GM12874 (cell line): Measurements from ENCODE around the gene CTR9.

Source experiments
- TF ChIP-seq, protein P1 (sequence below): IDR thresholded peaks from 2 replicates; pipeline ENCODE4 v1.5.1; 2011; ENCODE audit warnings: low read depth, mild to moderate bottlenecking, control low read depth, low read length, moderate library complexity; ENCODE audit not compliant: insufficient read depth

The CTR9 gene

DNA sequence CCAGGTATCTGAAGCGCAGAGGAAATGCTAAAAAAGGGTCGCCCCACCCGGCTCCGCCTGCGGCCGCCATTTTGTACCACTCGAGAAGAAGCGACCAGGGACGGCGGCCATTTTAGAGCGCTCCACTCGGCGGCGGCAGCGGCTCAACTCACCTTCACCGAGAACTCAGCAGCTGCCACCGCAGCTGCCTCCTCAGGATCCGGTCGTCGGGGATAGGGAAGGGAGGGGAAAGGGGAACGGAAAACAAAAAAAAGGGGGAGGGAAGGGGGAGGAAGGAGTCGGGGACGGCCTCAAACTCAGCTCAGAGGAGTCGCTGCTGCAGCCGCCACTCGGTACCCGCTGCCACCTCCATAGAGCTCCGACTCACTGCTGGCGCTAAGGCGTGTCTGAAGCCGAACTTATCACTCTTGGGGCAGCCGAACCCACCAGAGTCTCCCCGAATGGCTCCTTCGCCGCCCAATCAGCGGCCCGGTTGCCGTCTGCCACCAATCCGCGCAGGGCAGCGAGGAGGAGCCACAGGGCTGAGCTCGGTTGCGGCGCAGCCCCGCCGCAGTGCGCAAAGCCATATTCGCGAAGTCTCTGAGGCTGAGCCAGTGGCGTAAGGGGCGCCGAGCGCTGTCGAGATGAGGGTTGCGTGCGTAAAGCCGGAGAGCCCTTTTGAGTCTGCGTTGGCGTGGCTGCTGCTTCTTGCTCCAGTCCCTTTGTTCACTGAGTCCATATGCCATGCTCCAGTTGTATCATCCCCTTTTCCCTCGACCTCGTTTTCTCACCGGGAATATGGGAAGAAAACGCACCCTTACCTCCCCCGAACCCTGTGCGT lies 57.7 kb downstream of the CTR9 start, which contains the start of gene EIF4G2:
Gene EIF4G2 (minus strand): TSS at position 374 of the 820 bp plus-strand sequence.
- TF ChIP-seq, protein P1, sequence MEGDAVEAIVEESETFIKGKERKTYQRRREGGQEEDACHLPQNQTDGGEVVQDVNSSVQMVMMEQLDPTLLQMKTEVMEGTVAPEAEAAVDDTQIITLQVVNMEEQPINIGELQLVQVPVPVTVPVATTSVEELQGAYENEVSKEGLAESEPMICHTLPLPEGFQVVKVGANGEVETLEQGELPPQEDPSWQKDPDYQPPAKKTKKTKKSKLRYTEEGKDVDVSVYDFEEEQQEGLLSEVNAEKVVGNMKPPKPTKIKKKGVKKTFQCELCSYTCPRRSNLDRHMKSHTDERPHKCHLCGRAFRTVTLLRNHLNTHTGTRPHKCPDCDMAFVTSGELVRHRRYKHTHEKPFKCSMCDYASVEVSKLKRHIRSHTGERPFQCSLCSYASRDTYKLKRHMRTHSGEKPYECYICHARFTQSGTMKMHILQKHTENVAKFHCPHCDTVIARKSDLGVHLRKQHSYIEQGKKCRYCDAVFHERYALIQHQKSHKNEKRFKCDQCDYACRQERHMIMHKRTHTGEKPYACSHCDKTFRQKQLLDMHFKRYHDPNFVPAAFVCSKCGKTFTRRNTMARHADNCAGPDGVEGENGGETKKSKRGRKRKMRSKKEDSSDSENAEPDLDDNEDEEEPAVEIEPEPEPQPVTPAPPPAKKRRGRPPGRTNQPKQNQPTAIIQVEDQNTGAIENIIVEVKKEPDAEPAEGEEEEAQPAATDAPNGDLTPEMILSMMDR = no peak

DNA sequence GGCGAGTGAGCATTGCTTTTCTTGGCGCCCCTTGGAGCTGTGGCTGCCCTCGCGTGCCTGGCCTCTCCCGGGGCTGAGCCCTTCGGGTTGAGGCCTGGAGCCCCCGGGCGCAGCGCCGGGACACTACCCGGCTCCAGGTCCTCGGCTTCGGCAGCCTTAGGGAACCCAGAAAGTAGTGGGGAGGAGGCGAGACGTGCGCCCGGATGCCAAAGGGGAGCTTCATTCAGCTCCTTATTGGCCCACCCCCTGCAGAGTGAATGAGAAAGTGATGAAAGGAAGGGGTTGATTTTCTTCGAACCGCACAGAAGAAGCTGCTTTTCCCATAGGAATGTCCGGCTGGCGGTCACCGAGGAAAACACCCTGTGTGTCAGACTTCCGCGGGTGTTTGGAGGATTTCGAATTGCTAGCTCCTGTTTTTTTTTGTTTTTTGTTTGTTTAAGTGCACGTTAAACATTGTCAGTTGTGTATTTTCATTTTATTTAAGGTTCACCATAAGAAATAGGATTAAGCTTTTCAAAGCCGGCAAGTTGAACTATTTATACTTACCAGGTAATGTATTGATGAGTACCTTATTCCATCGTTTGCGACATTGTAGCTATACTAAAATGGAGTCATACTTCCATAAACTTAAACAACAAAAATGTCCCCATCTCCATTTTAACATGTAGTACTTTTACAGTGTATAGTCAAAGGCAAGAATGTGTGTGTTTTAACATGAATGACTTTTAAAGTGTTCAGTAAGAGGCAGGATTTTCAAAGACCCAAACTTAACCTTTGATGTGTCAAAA lies 58.5 kb downstream of the CTR9 start:
- TF ChIP-seq, protein P1 = no peak

DNA sequence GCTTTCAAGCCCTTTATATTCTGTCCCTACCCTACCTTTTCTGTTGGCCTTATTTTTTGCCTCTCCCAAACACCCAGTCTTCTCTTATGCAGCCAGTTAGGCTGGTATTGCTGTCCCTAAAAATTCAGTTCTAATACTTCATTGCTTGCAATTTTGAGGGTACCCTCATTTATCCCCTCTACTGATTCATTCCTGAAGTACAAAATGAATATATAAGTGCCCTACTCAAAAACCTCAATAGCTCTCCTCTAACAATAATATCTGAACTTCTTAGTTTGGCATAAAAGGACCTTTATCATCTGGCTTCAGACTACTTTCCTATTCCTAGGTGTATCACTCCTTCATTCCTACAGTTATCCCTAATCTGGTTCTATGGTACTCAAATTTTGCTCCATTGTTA lies 62.9 kb downstream of the CTR9 start:
- TF ChIP-seq, protein P1 = no peak

DNA sequence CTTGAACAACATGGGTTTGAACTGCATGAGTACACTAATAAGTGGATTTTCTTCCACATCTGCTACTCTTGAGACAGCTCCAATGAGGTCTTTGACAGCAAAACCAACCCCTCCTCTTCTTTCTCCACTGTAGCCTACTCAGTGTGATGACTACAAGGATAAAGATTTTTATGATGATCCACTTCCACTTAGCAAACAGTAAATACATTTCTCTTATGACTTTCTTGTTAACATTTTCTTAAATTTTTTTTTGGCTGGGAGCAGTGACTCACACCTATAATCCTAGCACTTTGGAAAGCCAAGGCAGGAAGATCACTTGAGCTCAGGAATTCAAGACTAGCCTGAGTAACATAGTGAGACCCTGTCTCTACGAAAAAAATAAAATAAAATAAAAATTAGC lies 67.5 kb downstream of the CTR9 start:
- TF ChIP-seq, protein P1 = no peak

DNA sequence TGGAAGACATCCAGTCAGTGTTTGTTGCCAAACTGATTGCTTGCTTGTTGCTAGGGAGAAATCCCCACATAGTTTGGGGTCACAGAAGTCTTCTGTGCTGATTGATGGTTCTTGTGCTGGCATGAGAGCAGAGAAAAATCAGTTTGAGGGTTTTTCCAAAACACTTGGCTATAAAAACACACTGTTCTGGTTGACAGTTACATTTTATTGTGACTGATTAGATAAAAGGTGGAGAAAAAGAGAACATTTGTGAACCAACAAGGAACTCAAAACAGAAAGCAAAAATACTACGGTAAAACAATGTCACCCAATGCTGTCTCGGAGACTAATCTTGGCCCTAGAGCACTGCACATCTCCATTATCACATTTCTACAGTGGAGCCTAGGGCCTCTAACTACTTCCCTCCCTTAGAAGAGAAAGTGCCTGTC lies 72.1 kb downstream of the CTR9 start:
- TF ChIP-seq, protein P1 = no peak

DNA sequence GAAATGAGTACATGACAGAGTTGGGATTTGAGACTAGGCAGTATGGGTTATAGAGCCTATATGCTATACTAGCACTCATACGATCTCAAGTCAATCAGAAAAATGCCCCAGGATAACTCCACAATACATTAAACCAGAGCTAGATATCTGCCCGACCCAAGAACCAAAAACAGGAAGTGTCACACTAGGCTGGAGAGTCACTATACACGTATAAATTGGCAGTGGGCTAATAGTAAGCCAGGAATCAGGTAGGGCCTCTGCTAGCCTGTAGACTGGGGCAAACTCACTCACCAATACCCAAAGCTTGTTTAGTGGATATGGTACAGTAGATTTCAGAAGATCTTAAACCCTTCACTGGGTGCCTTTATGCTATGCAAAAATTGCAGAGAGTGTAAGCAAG lies 73.8 kb downstream of the CTR9 start:
- TF ChIP-seq, protein P1 = no peak

DNA sequence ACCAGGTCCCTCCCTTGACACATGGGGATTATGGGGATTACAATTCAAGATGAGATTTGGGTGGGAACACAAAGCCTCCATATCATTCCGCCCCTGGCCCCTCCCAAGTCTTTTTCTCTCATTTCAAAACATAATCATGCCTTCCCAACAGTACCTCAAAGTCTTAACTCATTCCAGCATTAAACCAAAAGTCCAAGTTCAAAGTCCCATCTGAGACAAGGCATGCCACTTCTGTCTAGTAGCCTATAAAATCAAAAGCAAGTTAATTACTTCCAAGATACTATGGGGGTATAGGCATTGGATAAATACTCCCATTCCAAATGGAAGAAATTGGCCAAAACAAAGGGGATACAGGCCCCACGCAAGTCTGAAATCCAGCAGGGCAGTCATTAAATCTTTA lies 77.4 kb downstream of the CTR9 start:
- TF ChIP-seq, protein P1 = no peak
